ENCODE data around the gene CDC7. TPM values are rescaled to one million over a fixed set of nuclear protein-coding genes. Genes with fewer than 3 reads are reported as not detected.

Gene CDC7
- total RNA-seq, 1 donor from 2014 or later = 3.9 TPM

DNA sequence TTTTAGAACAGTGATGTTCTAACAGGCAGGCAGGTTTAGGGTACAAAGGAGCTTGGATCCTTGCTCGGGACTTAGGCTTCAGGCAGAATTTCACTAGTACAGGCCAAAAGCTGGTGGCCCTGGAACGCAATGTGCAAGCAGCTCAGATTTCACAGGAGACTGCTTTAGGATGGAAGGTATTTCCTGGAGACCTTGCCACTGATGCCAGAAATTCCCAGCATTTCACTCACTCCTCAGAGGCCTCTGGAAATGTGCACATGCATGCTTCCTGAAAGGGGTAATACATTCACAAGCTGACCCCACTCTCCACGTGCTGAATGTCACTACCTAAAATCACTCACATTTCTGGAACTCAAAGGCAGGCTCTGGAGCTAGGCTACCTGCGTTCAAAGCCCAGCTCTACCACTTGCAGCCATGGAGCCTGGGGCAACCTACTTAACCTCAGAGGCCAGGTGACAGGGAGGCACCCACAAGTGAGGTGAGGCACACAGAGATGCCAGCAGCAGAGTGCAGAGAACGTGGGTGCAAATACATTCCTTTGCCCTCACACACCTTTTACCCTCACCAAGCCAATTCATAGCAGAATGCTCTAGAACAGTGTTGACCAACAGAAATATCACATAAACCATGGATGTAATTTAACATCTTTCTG, 56.5 kb downstream of the CDC7 start:
- peaks cover 30% of the 10 kb centered on the region for H3K4me1 Mint-ChIP-seq (ENCODE audit: low read depth)
- peak overlapping the region; percentile 50 for H3K27ac Mint-ChIP-seq (ENCODE audit: unreplicated experiment)
- no peak overlapping the region for H3K4me3 Mint-ChIP-seq (ENCODE audit: unreplicated experiment)
- TF ChIP-seq, protein P1, sequence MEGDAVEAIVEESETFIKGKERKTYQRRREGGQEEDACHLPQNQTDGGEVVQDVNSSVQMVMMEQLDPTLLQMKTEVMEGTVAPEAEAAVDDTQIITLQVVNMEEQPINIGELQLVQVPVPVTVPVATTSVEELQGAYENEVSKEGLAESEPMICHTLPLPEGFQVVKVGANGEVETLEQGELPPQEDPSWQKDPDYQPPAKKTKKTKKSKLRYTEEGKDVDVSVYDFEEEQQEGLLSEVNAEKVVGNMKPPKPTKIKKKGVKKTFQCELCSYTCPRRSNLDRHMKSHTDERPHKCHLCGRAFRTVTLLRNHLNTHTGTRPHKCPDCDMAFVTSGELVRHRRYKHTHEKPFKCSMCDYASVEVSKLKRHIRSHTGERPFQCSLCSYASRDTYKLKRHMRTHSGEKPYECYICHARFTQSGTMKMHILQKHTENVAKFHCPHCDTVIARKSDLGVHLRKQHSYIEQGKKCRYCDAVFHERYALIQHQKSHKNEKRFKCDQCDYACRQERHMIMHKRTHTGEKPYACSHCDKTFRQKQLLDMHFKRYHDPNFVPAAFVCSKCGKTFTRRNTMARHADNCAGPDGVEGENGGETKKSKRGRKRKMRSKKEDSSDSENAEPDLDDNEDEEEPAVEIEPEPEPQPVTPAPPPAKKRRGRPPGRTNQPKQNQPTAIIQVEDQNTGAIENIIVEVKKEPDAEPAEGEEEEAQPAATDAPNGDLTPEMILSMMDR (IDR thresholded peaks at IDR 0.05) = no peak
- H3K27me3 Mint-ChIP-seq (ENCODE audit: low read depth) = no peaks in the 10 kb centered on the region
- no peak for DNase-seq (ENCODE audit: low spot score)
- no peaks in the 10 kb centered on the region for H3K9me3 Mint-ChIP-seq (ENCODE audit: low read depth)
- no peaks in the 10 kb centered on the region for H3K36me3 Mint-ChIP-seq (ENCODE audit: low read depth)

DNA sequence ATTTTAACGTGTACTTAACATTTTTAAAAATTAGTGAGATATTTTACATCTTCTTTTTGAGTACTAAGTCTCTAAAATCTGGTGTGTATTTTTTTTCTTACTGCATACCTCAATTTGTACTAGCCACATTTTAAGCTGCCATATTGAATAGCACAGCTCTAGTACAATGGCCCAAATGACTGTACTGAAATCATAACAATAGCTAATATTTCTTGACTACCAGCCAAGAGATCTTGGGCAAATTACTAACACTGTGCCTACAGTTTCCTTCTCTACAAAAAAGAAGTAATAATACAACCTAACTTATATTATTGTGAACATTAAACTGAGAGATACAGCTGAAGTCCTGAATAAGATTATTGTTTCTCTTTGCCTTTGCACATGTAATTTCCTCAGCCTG, 57.2 kb downstream of the CDC7 start:
- no peaks in the 10 kb centered on the region for H3K36me3 Mint-ChIP-seq (ENCODE audit: low read depth)
- no peaks in the 10 kb centered on the region for H3K9me3 Mint-ChIP-seq (ENCODE audit: low read depth)
- TF ChIP-seq, protein P1 (IDR thresholded peaks at IDR 0.05) = no peak
- no peak for DNase-seq (ENCODE audit: low spot score)
- H3K4me3 Mint-ChIP-seq (ENCODE audit: unreplicated experiment) = no peak overlapping the region
- H3K27ac Mint-ChIP-seq (ENCODE audit: unreplicated experiment) = no peak overlapping the region
- H3K27me3 Mint-ChIP-seq (ENCODE audit: low read depth) = no peaks in the 10 kb centered on the region
- H3K4me1 Mint-ChIP-seq (ENCODE audit: low read depth) = peaks cover 29% of the 10 kb centered on the region

DNA sequence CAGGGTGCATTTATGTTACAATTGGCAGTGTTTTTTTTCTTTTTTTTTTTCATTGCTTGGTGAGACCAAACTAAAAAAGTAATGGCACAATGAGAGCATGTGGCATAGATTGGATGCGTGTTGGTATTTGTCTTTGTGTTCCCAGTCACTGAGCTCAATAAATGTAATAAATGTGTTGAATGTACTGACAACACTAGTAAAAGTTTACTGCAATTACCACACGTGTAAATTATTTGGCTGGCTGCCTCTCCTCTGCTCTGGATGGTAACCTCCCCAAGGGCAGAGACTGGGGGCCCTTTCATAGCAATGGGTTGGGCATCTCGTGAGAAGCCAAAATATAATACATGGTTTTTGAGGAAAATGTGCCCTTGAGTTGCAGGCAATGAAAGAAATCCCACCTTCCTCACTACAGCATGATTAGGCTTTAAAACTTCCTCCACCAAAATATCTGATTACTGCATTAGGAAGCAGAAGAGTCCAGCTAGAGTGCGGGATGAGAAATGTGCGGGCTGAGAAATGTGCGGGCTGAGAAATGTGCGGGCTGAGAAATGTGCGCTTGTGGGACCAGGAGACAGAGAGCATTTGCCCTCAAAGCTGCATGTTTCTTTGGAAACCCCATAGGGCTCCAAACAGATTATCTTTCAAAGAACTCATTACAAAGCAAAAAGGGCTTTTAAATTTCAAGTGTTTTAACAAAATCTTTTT, 58.5 kb downstream of the CDC7 start:
- TF ChIP-seq, protein P1 (IDR thresholded peaks at IDR 0.05) = no peak
- Mint-ChIP-seq H3K27ac (ENCODE audit: unreplicated experiment) (no peak overlapping the region), H3K36me3 (ENCODE audit: low read depth) (peaks cover 3% of the 10 kb centered on the region), H3K27me3 (ENCODE audit: low read depth) (no peaks in the 10 kb centered on the region), H3K9me3 (ENCODE audit: low read depth) (peaks cover 4% of the 10 kb centered on the region), H3K4me1 (ENCODE audit: low read depth) (peaks cover 25% of the 10 kb centered on the region), H3K4me3 (ENCODE audit: unreplicated experiment) (no peak overlapping the region)
- DNase-seq (ENCODE audit: low spot score) = no peak

DNA sequence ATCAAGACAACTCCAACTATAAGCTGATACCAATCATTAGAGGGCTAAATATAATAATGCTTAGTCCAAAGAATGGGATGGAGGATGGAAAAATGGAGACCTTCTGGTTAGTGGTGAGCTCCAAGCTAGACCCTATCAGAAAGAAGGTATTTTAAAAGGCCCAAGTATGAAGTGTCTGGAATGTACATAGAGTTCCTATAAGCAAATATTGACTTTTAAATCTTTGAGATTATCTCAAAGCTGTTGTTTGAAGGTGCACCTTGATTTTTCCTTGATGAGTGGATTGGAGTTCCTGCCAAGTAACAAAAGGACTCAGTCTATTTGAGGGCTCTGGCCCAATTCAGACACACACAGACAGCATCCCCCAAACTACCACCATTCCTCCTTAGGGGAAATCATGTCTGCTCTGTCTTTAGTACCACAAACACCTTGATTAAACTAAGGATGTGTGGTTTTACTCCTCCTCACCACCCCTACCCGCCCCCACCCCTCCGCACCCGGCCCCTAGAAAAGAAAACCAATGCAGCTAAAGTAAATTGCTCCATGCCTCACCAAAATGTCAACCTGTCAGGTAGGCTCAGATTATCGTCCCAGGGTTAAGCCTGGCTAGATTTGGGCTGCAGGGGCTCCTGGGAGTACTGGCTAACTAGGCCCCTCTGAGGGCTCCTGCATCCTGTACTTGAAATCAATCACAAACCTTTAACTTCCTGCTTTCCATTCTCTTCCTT, 59.4 kb downstream of the CDC7 start:
- Mint-ChIP-seq H3K9me3 (ENCODE audit: low read depth) (peaks cover 7% of the 10 kb centered on the region), H3K4me3 (ENCODE audit: unreplicated experiment) (no peak overlapping the region), H3K36me3 (ENCODE audit: low read depth) (peaks cover 3% of the 10 kb centered on the region), H3K4me1 (ENCODE audit: low read depth) (peaks cover 27% of the 10 kb centered on the region), H3K27ac (ENCODE audit: unreplicated experiment) (no peak overlapping the region), H3K27me3 (ENCODE audit: low read depth) (no peaks in the 10 kb centered on the region)
- no peak for DNase-seq (ENCODE audit: low spot score)
- TF ChIP-seq, protein P1 (IDR thresholded peaks at IDR 0.05) = no peak
